ENCODE results near the gene FBXL15. TPM values are rescaled to one million over a fixed set of nuclear protein-coding genes. Genes with fewer than 3 reads are reported as not detected.
A peak's percentile ranks its signal among the peaks of the same experiment; 100 is the strongest.

FBXL15 gene
- total and polyA plus RNA-seq, 2 donors (not counting 1 experiment from before 2014, with no cell fraction given) = 15.5 to 20.7 TPM

GRCh38 chr10:102460836-102461186 is 40.2 kb downstream of the FBXL15 start:
- peak overlapping the region; percentile 85 for H3K4me3 Mint-ChIP-seq
- no peak for TF ChIP-seq CTCF (IDR thresholded peaks at IDR 0.05)
- TF ChIP-seq EZH2 (IDR thresholded peaks at IDR 0.05; ENCODE audit: borderline replicate concordance, insufficient read depth, low read depth, low read length, poor library complexity, severe bottlenecking) = no peak
- 23% methylated on average over 8 of the region's 8 CpGs for WGBS (ENCODE audit: insufficient coverage)
- H3K4me1 Mint-ChIP-seq = peaks cover 29% of the 10 kb centered on the region
- intact Hi-C loops (cut with micrococcal nuclease) = loop anchor here (1.0 kb wide), 6 partner anchors 11 to 181 kb away; partner anchors contain the start of genes ACTR1A, CUEDC2 and FBXL15
- CTCF ChIA-PET = interaction anchor here (0.9 to 4.0 kb wide), 9 partner anchors 9 to 291 kb away, joined by 3 to 36 read pairs (median 7); partner anchors contain the start of genes C10orf95 and SUFU
- Histone ChIP-seq H3K27ac (ENCODE audit: low read length in 2 of 2) (peak overlapping the region; percentile 17 to 46), H3K9me3 (ENCODE audit: control extremely low read depth in 1 of 3, control insufficient read depth in 2 of 3, insufficient read depth in 1 of 3, low read length in 2 of 3) (no peaks in the 10 kb centered on the region), H4K20me1 (ENCODE audit: control insufficient read depth, insufficient read depth, low read length, poor library complexity, severe bottlenecking) (no peaks in the 10 kb centered on the region), H3K27me3 (replicated peaks in 1 of 4; ENCODE audit: control extremely low read depth in 1 of 4, control insufficient read depth in 3 of 4, insufficient read depth in 4 of 4, low read length in 3 of 4) (peaks cover 0 to 4% (median 0%) of the 10 kb centered on the region in 4 experiments), H3K9ac (ENCODE audit: low read length) (peak overlapping the region; percentile 70), H3K79me2 (ENCODE audit: control insufficient read depth, insufficient read depth, low read length) (peaks cover 12% of the 10 kb centered on the region), H3K4me3 (ENCODE audit: control extremely low read depth in 1 of 5, extremely low read depth in 1 of 5, insufficient read depth in 1 of 5, low read depth in 2 of 5, low read length in 4 of 5) (peak overlapping the region in 4 of 5 experiments; percentile 55 to 76 (median 70)), H3K36me3 (replicated peaks in 1 of 2; ENCODE audit: control extremely low read depth in 1 of 2, control insufficient read depth in 1 of 2, extremely low read depth in 1 of 2, insufficient read depth in 2 of 2, low read length in 1 of 2) (peaks cover 0 to 5% of the 10 kb centered on the region in 2 experiments), H3K4me2 (replicated peaks; ENCODE audit: low read depth, low read length, poor library complexity, severe bottlenecking) (peak overlapping the region; percentile 95), H3K4me1 (ENCODE audit: control insufficient read depth in 2 of 2, insufficient read depth in 2 of 2, low read length in 2 of 2) (peaks cover 17 to 23% of the 10 kb centered on the region in 2 donors), H2AFZ (ENCODE audit: insufficient read depth, low read depth, low read length, poor library complexity, severe bottlenecking) (peak overlapping the region; percentile 95)
- peak overlapping the region; percentile 76 for H3K27ac Mint-ChIP-seq
- POLR2A ChIA-PET = interaction anchor here (0.7 to 3.4 kb wide), 6 partner anchors 10 to 101 kb away, joined by 3 to 25 read pairs (median 7); partner anchors contain the start of genes C10orf95, CUEDC2, FBXL15 and NFKB2
- H3K9me3 Mint-ChIP-seq (ENCODE audit: insufficient read depth) = no peaks in the 10 kb centered on the region
- ATAC-seq (ENCODE audit: low read depth) (peak; percentile 12), DNase-seq (no peak)
- no peaks in the 10 kb centered on the region for H3K27me3 Mint-ChIP-seq

Data from B cell (primary cell).